H9 (cell line): ENCODE measurements around the gene PDE4B. TPM values are rescaled to one million over a fixed set of nuclear protein-coding genes. Genes with fewer than 3 reads are reported as not detected.

Experiments
- DNase-seq: peaks from one replicate; pipeline ENCODE4 v3.0.0-alpha.2; 2017
- H2AFZ ChIP-seq: one replicate; pipeline ENCODE4 v1.6.1; 2013; ENCODE audit warnings: mild to moderate bottlenecking, low read length, control low read depth, moderate library complexity
- H2AK5ac ChIP-seq: 2 replicates; pipeline ENCODE4 v1.6.1; 2013; ENCODE audit warnings: low read length, control low read depth, mixed read lengths; ENCODE audit not compliant: insufficient read length
- H2BK120ac ChIP-seq: one replicate; pipeline ENCODE4 v1.6.1; 2013; ENCODE audit warnings: low read depth, mild to moderate bottlenecking, low read length, control low read depth, inconsistent platforms; ENCODE audit not compliant: poor library complexity, severe bottlenecking
- H2BK12ac ChIP-seq: 2 replicates; pipeline ENCODE4 v1.6.1; 2013; ENCODE audit warnings: low read length, control low read depth, mixed read lengths, low read depth; ENCODE audit not compliant: insufficient read length
- H2BK15ac ChIP-seq: 2 replicates; pipeline ENCODE4 v1.6.1; 2013; ENCODE audit warnings: low read depth, low read length, control low read depth
- H2BK20ac ChIP-seq: one replicate; pipeline ENCODE4 v1.6.1; 2013; ENCODE audit warnings: low read depth, mild to moderate bottlenecking, low read length, control low read depth, inconsistent platforms; ENCODE audit not compliant: poor library complexity, severe bottlenecking
- H2BK5ac ChIP-seq: 2 replicates; pipeline ENCODE4 v1.6.1; 2013; ENCODE audit warnings: low read length, control low read depth, mixed read lengths; ENCODE audit not compliant: insufficient read length
- H3K14ac ChIP-seq: 2 replicates; pipeline ENCODE4 v1.6.1; 2013; ENCODE audit warnings: low read length, control low read depth; ENCODE audit not compliant: insufficient read depth
- H3K18ac ChIP-seq: 2 replicates; pipeline ENCODE4 v1.6.1; 2013; ENCODE audit warnings: low read depth, mild to moderate bottlenecking, mixed read lengths, low read length, control low read depth; ENCODE audit not compliant: insufficient read length
- H3K23ac ChIP-seq: 2 replicates; pipeline ENCODE4 v1.6.1; 2013; ENCODE audit warnings: low read length, control low read depth, mixed read lengths, low read depth; ENCODE audit not compliant: insufficient read length
- H3K23me2 ChIP-seq: 2 replicates; pipeline ENCODE4 v1.6.1; 2013; ENCODE audit warnings: low read depth, mild to moderate bottlenecking, mixed read lengths, low read length, control low read depth; ENCODE audit not compliant: insufficient read length, poor library complexity, severe bottlenecking
- H3K27ac ChIP-seq: 2 replicates; pipeline ENCODE4 v1.5.1; 2013; ENCODE audit warnings: low read length, control low read depth, mixed read lengths, low read depth; ENCODE audit not compliant: insufficient read length
- H3K27me3 ChIP-seq: 2 replicates; pipeline ENCODE4 v1.6.1; 2013; ENCODE audit warnings: low read length, control low read depth, inconsistent platforms; ENCODE audit not compliant: insufficient read depth
- H3K4ac ChIP-seq: 2 replicates; pipeline ENCODE4 v1.6.1; 2013; ENCODE audit warnings: low read depth, mild to moderate bottlenecking, control low read depth, inconsistent platforms, low read length, moderate library complexity
- H3K4me1 ChIP-seq: 2 replicates; pipeline ENCODE4 v1.6.1; 2013; ENCODE audit warnings: low read length, control low read depth, inconsistent platforms; ENCODE audit not compliant: insufficient read depth
- H3K4me2 ChIP-seq: 2 replicates; pipeline ENCODE4 v1.6.1; 2013; ENCODE audit warnings: low read length, control low read depth, mixed read lengths; ENCODE audit not compliant: insufficient read length, insufficient read depth
- H3K56ac ChIP-seq: 2 replicates; pipeline ENCODE4 v1.6.1; 2013; ENCODE audit warnings: low read depth, mild to moderate bottlenecking, mixed read lengths, low read length, control low read depth; ENCODE audit not compliant: insufficient read length
- H3K79me1 ChIP-seq: 2 replicates; pipeline ENCODE4 v1.6.1; 2013; ENCODE audit warnings: low read depth, mild to moderate bottlenecking, moderate library complexity, low read length, control low read depth, inconsistent platforms; ENCODE audit not compliant: insufficient read depth, poor library complexity, severe bottlenecking
- H3K79me2 ChIP-seq: 2 replicates; pipeline ENCODE4 v1.6.1; 2013; ENCODE audit warnings: low read length, control low read depth, inconsistent platforms; ENCODE audit not compliant: insufficient read depth
- H3K9ac ChIP-seq: 2 replicates; pipeline ENCODE4 v1.6.1; 2013; ENCODE audit warnings: low read length, control low read depth, mixed read lengths; ENCODE audit not compliant: insufficient read length; ENCODE audit errors: extremely low read depth
- H3K9me3 ChIP-seq: one replicate; pipeline ENCODE4 v1.6.1; 2013; ENCODE audit warnings: low read depth, low read length, inconsistent platforms; ENCODE audit not compliant: control insufficient read depth
- H3T11ph ChIP-seq: one replicate; pipeline ENCODE4 v1.6.1; 2013; ENCODE audit warnings: mild to moderate bottlenecking, low read length, control low read depth, inconsistent platforms
- H4K20me1 ChIP-seq: one replicate; pipeline ENCODE4 v1.6.1; 2013; ENCODE audit not compliant: control insufficient read depth, insufficient read length, insufficient read depth
- H4K5ac ChIP-seq: 2 replicates; pipeline ENCODE4 v1.6.1; 2013; ENCODE audit warnings: low read depth, mild to moderate bottlenecking, mixed read lengths, low read length, control low read depth; ENCODE audit not compliant: insufficient read length
- H4K8ac ChIP-seq: replicated peaks from 2 replicates; pipeline ENCODE4 v1.6.1; 2013; ENCODE audit warnings: low read length, control low read depth, mixed read lengths, low read depth; ENCODE audit not compliant: insufficient read length
- H4K91ac ChIP-seq: 2 replicates; pipeline ENCODE4 v1.6.1; 2013; ENCODE audit warnings: low read depth, mild to moderate bottlenecking, moderate library complexity, mixed read lengths, low read length, control low read depth; ENCODE audit not compliant: insufficient read length
- H3K27ac Mint-ChIP-seq, 3 experiments: 2 replicates in 2 of 3; 3 replicates in 1 of 3; pipeline ENCODE4 v1.8.0; 2020 to 2021; ENCODE audit warnings: mixed read lengths in 3 of 3, mild to moderate bottlenecking in 1 of 3, moderate library complexity in 1 of 3
- H3K27me3 Mint-ChIP-seq: 2 replicates; pipeline ENCODE4 v1.8.0; 2021; ENCODE audit warnings: low read depth, mild to moderate bottlenecking, moderate library complexity, mixed read lengths
- H3K36me3 Mint-ChIP-seq, 3 experiments: 2 replicates in 2 of 3; 3 replicates in 1 of 3; pipeline ENCODE4 v1.8.0; 2020 to 2021; ENCODE audit warnings: low read depth in 3 of 3, mixed read lengths in 3 of 3; ENCODE audit not compliant: insufficient read depth in 1 of 3
- H3K4me1 Mint-ChIP-seq, 2 experiments: 2 replicates each; pipeline ENCODE4 v1.8.0; 2020; ENCODE audit warnings: mixed read lengths in 2 of 2
- H3K4me3 Mint-ChIP-seq, 2 experiments: 2 replicates in 1 of 2; 3 replicates in 1 of 2; pipeline ENCODE4 v1.8.0; 2020 to 2021; ENCODE audit warnings: mild to moderate bottlenecking in 2 of 2, mixed read lengths in 2 of 2, moderate library complexity in 1 of 2
- H3K9me3 Mint-ChIP-seq, 2 experiments: 2 replicates in 1 of 2; 3 replicates in 1 of 2; pipeline ENCODE4 v1.8.0; 2020; ENCODE audit warnings: mild to moderate bottlenecking in 2 of 2, mixed read lengths in 2 of 2, moderate library complexity in 1 of 2
- CTCF ChIP-seq: fragments of 200-600 bp; sonication (generic); conservative IDR thresholded peaks from 3 replicates; pipeline ENCODE4 v1.8.0; 2021; ENCODE audit warnings: antibody characterized with exemption, mild to moderate bottlenecking
- total RNA-seq: library from RNA; stranded (reverse); gene quantifications from 2 replicates; pipeline ENCODE4 v1.2.1, GENCODE V29; 2021

Gene PDE4B
- total RNA-seq, 1 experiment from 2014 or later: 19.8 TPM

- Histone ChIP-seq H2BK12ac (peak overlapping the region; percentile 50), H3K4me1 (peaks cover 20% of the 10 kb centered on the region; the same call in 1 of the 2 replicates), H2AK5ac (peak overlapping the region; percentile 95), H4K91ac (no peak overlapping the region), H3T11ph (no peak overlapping the region), H3K4me2 (no peak overlapping the region), H3K27ac (no peak overlapping the region), H3K23ac (no peak overlapping the region), H3K79me1 (no peaks in the 10 kb centered on the region), H2BK120ac (no peak overlapping the region), H3K27me3 (no peaks in the 10 kb centered on the region), H4K20me1 (no peaks in the 10 kb centered on the region), H2BK20ac (no peak overlapping the region), H3K4ac (no peak overlapping the region), H4K5ac (no peak overlapping the region), H3K56ac (no peak overlapping the region), H2BK5ac (no peak overlapping the region), H2AFZ (no peak overlapping the region), H3K79me2 (no peaks in the 10 kb centered on the region; the same call in 1 of the 2 replicates), H2BK15ac (no peak overlapping the region), H4K8ac (no peak overlapping the region), H3K23me2 (peaks cover 4% of the 10 kb centered on the region), H3K9ac (no peak overlapping the region), H3K14ac (peak overlapping the region; percentile 41; the same call in 1 of the 2 replicates), H3K18ac (peak overlapping the region; percentile 73), H3K9me3 (no peaks in the 10 kb centered on the region)
- Mint-ChIP-seq H3K9me3 (no peaks in the 10 kb centered on the region), H3K4me1 (peaks cover 73 to 91% of the 10 kb centered on the region in 2 experiments), H3K27ac (peak overlapping the region in 2 of 3 experiments; percentile 12 to 95; a peak in 2 of 7 replicates), H3K27me3 (no peaks in the 10 kb centered on the region), H3K36me3 (no peaks in the 10 kb centered on the region), H3K4me3 (no peak overlapping the region)
- TF ChIP-seq CTCF: no peak
- DNase-seq: no peak
These were observed 558.8 kb downstream of the PDE4B start for GRCh38 chr1:66351478-66351877.
